T-helper 1 cell treated with Interleukin-12 subunit alpha and Interleukin-12 subunit beta and Interleukin-4 antibody, amounts not matched to agents 30 μg/mL and 1 μg/mL, for 36 hours (primary cell): Measurements from ENCODE around the gene LRRC59.

ENCODE experiments used
- H3K27ac Mint-ChIP-seq: one replicate; pipeline ENCODE4 v1.8.0; 2021; ENCODE audit warnings: mild to moderate bottlenecking, mixed read lengths
- H3K27me3 Mint-ChIP-seq: one replicate; pipeline ENCODE4 v1.8.0; 2021; ENCODE audit warnings: low read depth, mixed read lengths
- H3K36me3 Mint-ChIP-seq: one replicate; pipeline ENCODE4 v1.8.0; 2021; ENCODE audit warnings: low read depth, mixed read lengths
- H3K4me1 Mint-ChIP-seq: one replicate; pipeline ENCODE4 v1.8.0; 2021; ENCODE audit warnings: low read depth, mixed read lengths
- H3K4me3 Mint-ChIP-seq: one replicate; pipeline ENCODE4 v1.8.0; 2021; ENCODE audit warnings: mild to moderate bottlenecking, moderate library complexity, mixed read lengths
- H3K9me3 Mint-ChIP-seq: one replicate; pipeline ENCODE4 v1.8.0; 2021; ENCODE audit warnings: mixed read lengths

Gene LRRC59

DNA sequence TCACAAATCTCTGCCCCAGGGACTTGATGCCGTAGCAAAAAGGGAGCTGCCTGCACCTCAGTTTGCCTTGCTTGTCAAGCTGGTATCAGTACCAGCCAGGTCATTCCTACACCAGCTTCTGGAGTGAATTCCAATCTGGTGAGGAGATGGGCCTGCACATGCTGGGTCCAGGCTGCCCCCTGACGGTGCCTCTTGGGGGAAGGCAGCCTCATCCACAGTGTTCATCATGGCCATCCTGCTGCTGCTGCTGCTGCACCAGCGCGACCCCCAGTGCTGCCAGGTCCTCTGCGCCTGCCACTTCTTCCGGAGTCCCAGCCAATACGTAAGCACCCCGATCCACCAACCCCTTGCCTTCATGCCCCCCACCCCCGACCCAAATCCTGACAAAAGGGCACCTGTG, 32.6 kb downstream of the LRRC59 start:
- Mint-ChIP-seq H3K4me1 (peaks cover 8% of the 10 kb centered on the region), H3K27me3 (no peaks in the 10 kb centered on the region), H3K27ac (no peak overlapping the region), H3K4me3 (no peak overlapping the region), H3K9me3 (no peaks in the 10 kb centered on the region), H3K36me3 (peaks cover 20% of the 10 kb centered on the region)

GRCh38 chr17:50364061-50364458, 33.3 kb downstream of the LRRC59 start:
- H3K4me3 Mint-ChIP-seq = no peak overlapping the region
- H3K36me3 Mint-ChIP-seq = peaks cover 23% of the 10 kb centered on the region
- H3K4me1 Mint-ChIP-seq = peaks cover 8% of the 10 kb centered on the region
- H3K9me3 Mint-ChIP-seq = no peaks in the 10 kb centered on the region
- no peak overlapping the region for H3K27ac Mint-ChIP-seq
- no peaks in the 10 kb centered on the region for H3K27me3 Mint-ChIP-seq

DNA sequence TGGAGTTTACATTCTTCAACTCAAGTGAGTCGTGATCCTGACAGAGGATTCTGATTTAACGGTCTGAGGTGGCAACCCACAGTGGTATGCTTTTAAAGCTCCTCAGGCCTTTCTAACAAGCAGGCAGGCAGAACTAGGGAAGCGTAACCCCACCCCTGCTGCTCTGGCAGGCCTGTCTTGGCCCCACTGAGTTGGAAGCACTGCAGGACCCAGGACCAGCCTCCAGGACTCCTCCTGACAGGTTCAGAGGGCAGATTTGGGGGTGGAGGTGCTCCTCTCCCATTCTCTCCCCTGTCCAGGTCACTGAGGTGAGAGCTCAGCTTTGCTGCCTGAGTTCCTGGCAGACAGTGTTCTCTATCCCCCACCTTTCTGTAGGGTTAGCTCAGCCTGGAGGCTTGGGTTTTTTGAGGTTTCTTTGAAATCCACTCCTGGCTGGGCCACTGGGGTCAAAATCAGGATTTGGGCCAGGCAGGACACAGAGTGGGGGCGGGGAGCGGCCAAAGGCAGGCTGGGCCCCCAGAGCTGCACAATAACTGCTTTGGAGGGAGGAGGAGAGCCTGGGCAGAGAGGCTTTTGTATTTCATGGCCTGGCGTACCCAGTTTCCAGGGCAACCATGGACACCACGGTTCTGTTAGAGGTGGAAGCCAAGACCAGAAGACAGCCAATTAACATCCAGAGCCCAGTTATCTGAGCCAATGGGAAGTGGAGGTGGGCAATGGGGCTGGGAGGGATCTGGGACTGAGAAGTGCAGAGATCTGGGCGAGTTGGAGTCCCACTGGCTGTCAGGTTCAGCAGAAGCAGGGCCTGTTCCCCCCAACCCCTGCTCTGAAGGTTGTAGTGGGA, 33.9 kb downstream of the LRRC59 start:
- Mint-ChIP-seq H3K4me1 (peaks cover 8% of the 10 kb centered on the region), H3K27me3 (no peaks in the 10 kb centered on the region), H3K9me3 (no peaks in the 10 kb centered on the region), H3K27ac (no peak overlapping the region), H3K4me3 (no peak overlapping the region), H3K36me3 (peaks cover 23% of the 10 kb centered on the region)

GRCh38 chr17:50362661-50363060, 34.7 kb downstream of the LRRC59 start:
- peaks cover 8% of the 10 kb centered on the region for H3K4me1 Mint-ChIP-seq
- H3K9me3 Mint-ChIP-seq = no peaks in the 10 kb centered on the region
- no peaks in the 10 kb centered on the region for H3K27me3 Mint-ChIP-seq
- peaks cover 20% of the 10 kb centered on the region for H3K36me3 Mint-ChIP-seq
- H3K27ac Mint-ChIP-seq = no peak overlapping the region
- H3K4me3 Mint-ChIP-seq = no peak overlapping the region

GRCh38 chr17:50361561-50362480, 35.5 kb downstream of the LRRC59 start:
- Mint-ChIP-seq H3K4me1 (peaks cover 8% of the 10 kb centered on the region), H3K27me3 (no peaks in the 10 kb centered on the region), H3K4me3 (peak overlapping the region; percentile 3), H3K9me3 (no peaks in the 10 kb centered on the region), H3K36me3 (peaks cover 17% of the 10 kb centered on the region), H3K27ac (peak overlapping the region; percentile 65)

DNA sequence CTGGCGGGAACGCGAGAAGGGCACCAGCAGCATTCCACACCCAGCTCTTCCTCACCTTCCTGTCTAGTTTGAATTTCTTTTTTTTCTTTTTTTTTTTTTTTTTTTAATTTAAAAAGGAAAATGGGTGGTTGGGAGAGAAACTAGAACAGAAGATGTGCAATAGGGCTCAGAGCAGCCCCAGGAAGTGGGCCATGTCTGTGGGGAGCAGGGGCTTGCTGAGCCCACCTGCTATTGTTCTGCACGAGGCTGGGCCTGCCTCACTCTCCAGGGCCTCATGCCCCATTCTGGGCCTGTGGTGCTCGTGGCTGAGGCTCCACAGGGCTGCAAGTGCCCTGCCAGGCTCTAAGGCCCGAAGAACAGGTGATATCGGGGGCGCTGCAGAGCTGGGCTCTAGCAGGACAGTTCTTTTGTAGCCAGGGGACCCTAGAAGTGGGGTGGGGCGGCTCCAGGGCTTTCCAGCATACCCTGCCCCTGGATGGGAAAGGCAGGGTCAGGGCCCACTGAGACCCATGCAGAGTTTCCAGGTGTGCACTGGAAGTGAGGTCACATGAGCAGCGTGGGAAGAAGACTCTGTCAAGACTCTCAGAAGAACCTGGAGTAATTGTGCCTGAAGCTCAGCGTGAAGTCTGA, 36.7 kb downstream of the LRRC59 start:
- Mint-ChIP-seq H3K27me3 (no peaks in the 10 kb centered on the region), H3K27ac (no peak overlapping the region), H3K4me3 (no peak overlapping the region), H3K9me3 (no peaks in the 10 kb centered on the region), H3K4me1 (peaks cover 8% of the 10 kb centered on the region), H3K36me3 (peaks cover 15% of the 10 kb centered on the region)

DNA sequence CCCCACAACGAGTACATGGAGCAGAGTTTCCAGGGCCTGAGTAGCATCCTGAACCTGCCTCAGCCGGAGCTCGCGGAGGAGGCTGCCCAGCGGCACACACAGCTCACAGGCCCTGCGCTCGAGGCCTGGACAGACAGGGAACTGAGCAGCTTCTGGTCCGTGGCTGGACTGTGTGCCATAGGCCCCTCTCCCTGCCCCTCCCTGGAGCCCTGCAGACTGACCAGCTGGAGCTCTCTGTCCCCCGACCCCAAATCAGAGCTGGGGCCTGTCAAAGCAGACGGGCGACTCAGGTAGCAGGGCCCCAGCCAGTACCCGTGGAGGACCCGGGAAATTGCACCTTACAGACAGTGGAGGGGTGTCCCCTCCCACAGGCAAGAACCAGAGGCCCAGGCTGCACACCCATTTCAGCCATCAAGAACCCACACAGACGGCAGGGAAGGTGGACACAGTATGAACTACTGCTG, 37.3 kb downstream of the LRRC59 start:
- H3K4me1 Mint-ChIP-seq = peaks cover 8% of the 10 kb centered on the region
- H3K27me3 Mint-ChIP-seq = no peaks in the 10 kb centered on the region
- no peak overlapping the region for H3K4me3 Mint-ChIP-seq
- H3K27ac Mint-ChIP-seq = no peak overlapping the region
- H3K36me3 Mint-ChIP-seq = peaks cover 12% of the 10 kb centered on the region
- no peaks in the 10 kb centered on the region for H3K9me3 Mint-ChIP-seq

DNA sequence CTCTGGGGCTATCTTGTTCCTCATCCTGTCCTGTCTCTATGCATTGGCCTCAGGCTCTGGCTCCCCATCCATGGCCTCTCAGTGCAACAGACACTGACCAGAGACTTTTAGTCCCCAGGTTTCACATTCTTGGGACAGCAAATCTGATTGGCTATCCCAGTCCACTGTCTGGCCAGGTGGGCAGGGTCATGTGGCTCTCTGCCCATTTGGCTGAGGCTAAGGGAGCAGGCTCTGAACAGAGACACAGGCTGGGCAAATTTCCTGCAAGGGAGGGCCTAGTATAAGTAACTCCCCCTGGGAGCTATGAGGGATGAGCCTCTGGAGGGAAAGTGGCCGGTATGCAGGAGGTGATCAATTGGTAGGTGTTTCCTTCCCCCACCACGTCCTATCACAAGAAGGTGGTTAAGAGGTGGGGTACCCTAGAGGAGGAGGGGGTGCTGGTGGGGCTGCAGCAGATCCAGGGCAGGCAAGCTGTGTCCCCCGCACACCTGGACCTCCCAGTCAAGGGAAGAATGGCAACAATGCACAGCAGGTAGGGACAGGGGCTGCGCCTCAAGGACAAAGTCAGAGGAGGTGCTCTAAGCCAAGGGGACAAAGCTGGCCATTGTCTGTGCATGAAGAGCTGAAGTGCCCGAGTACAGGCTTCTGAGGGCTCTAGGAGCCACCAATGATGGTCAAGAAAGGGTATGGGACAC, 38.2 kb downstream of the LRRC59 start:
- no peaks in the 10 kb centered on the region for H3K27me3 Mint-ChIP-seq
- no peak overlapping the region for H3K27ac Mint-ChIP-seq
- H3K4me1 Mint-ChIP-seq = peaks cover 8% of the 10 kb centered on the region
- no peak overlapping the region for H3K4me3 Mint-ChIP-seq
- no peaks in the 10 kb centered on the region for H3K9me3 Mint-ChIP-seq
- peaks cover 14% of the 10 kb centered on the region for H3K36me3 Mint-ChIP-seq

DNA sequence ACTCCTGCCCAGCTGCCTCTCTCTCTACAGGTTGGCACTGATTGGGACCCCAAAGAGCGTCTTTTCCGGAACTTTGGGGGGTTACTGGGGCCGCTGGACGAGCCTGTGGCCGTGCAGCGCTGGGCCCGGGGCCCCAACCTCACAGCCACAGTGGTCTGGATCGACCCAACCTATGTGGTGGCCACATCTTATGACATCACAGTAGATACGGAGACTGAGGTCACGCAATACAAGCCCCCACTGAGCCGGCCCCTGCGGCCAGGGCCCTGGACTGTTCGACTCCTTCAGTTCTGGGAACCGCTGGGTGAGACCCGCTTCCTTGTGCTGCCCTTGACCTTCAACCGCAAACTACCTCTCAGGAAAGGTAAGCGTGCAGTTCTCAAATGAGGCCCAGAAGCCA, 39.1 kb downstream of the LRRC59 start:
- no peaks in the 10 kb centered on the region for H3K9me3 Mint-ChIP-seq

DNA sequence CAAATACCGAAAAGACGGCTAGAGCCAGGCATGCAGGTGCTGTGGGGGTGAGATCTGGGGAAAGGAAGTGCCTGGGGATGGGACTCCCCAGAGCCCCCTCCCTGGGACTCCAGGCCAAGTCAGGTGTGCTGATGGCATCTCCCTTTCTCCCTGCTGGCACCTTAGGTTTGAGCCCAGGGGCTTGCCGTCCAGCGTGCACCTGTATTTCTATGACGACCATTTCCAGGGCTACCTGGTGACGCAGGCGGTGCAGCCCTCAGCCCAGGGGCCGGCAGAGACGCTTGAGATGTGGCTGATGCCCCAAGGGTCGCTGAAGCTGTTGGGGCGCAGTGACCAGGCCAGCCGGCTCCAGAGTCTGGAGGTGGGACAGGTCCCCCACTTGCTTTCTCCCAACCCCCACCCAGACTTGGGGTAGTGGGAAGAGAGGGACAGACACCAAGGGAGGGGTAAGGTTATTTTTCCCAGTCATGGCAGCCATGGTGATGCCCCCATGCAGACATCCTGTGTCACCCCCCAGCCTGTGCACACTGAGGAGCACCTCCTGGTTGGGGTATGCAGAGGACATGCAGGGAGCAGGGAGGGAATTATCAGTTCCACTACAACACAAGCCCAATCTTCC, 40.3 kb downstream of the LRRC59 start:
- no peak overlapping the region for H3K27ac Mint-ChIP-seq
- H3K4me3 Mint-ChIP-seq = no peak overlapping the region
- H3K27me3 Mint-ChIP-seq = no peaks in the 10 kb centered on the region
- peaks cover 2% of the 10 kb centered on the region for H3K4me1 Mint-ChIP-seq
- H3K36me3 Mint-ChIP-seq = peaks cover 17% of the 10 kb centered on the region
- H3K9me3 Mint-ChIP-seq = no peaks in the 10 kb centered on the region

More for the DNA sequence above, 39.1 kb downstream of the LRRC59 start:
- Mint-ChIP-seq H3K4me1 (peaks cover 8% of the 10 kb centered on the region), H3K27ac (no peak overlapping the region), H3K27me3 (no peaks in the 10 kb centered on the region), H3K36me3 (peaks cover 16% of the 10 kb centered on the region), H3K4me3 (no peak overlapping the region)

- Mint-ChIP-seq H3K9me3 (no peaks in the 10 kb centered on the region), H3K27me3 (no peaks in the 10 kb centered on the region), H3K27ac (no peak overlapping the region), H3K36me3 (peaks cover 15% of the 10 kb centered on the region), H3K4me3 (no peak overlapping the region), H3K4me1 (no peaks in the 10 kb centered on the region)
Measured at GRCh38 chr17:50356418-50356817, 40.9 kb downstream of the LRRC59 start.

DNA sequence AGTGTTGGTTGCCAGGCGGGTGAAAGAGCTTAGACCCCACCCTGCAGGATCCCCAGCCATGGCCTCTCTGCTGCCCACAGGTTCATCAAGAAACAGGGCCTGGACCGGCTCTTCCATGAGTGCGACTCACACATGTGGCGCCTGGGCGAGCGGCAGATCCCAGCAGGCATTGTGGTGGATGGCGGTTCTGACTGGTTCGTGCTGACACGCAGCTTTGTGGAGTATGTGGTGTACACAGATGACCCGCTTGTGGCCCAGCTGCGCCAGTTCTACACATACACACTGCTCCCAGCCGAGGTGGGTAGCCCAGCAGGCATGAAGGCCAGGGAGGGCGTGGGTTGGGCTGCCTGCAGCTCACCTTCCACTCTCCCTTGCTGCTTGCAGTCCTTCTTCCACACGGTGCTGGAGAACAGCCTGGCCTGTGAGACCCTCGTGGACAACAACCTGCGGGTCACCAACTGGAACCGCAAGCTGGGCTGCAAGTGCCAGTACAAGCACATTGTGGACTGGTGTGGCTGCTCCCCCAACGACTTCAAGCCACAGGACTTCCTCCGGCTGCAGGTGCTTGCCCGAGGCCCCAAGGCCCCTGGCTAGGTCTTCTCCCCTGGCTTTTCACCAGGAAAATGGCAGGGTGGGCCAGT, 41.5 kb downstream of the LRRC59 start:
- no peaks in the 10 kb centered on the region for H3K27me3 Mint-ChIP-seq
- peaks cover 18% of the 10 kb centered on the region for H3K36me3 Mint-ChIP-seq
- no peaks in the 10 kb centered on the region for H3K4me1 Mint-ChIP-seq

GRCh38 chr17:50355336-50355700, 42.0 kb downstream of the LRRC59 start:
- Mint-ChIP-seq H3K4me1 (peaks cover 2% of the 10 kb centered on the region), H3K4me3 (no peak overlapping the region), H3K27me3 (no peaks in the 10 kb centered on the region), H3K27ac (no peak overlapping the region), H3K36me3 (peaks cover 18% of the 10 kb centered on the region), H3K9me3 (no peaks in the 10 kb centered on the region)

More for the DNA sequence above, 41.5 kb downstream of the LRRC59 start:
- Mint-ChIP-seq H3K9me3 (no peaks in the 10 kb centered on the region), H3K27ac (no peak overlapping the region), H3K4me3 (no peak overlapping the region)
